ENCODE data around the gene TCIRG1.

TCIRG1 gene

DNA sequence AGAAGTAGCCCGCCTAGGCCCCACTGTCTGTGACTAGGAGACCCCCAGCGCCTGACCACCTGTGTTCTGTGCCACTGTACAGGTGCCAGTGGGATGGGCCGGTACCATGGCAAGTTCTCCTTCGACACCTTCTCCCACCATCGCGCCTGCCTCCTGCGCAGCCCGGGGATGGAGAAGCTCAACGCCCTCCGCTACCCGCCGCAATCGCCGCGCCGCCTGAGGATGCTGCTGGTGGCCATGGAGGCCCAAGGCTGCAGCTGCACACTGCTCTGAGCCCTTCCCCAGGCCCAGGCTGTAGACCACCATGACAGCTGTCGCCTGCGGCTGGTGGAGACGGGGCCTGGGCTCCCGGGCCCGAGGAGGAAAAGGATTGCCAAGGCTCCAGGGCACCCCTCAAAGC, 11.2 kb upstream of the TCIRG1 start:
- Histone ChIP-seq H3K4me1 (ENCODE audit: control insufficient read depth in 1 of 2, insufficient read depth in 1 of 2, low read depth in 1 of 2, low read length in 1 of 2) (peaks cover 35 to 38% of the 10 kb centered on the region in 2 experiments), H3K9me3 (no peaks in the 10 kb centered on the region), H3K27me3 (no peaks in the 10 kb centered on the region), H3K36me3 (peaks cover 62% of the 10 kb centered on the region), H3K4me3 (ENCODE audit: low read depth in 1 of 2, low read length in 1 of 2) (no peak overlapping the region), H3K27ac (peak overlapping the region; percentile 85)
- TF ChIP-seq, protein P1, sequence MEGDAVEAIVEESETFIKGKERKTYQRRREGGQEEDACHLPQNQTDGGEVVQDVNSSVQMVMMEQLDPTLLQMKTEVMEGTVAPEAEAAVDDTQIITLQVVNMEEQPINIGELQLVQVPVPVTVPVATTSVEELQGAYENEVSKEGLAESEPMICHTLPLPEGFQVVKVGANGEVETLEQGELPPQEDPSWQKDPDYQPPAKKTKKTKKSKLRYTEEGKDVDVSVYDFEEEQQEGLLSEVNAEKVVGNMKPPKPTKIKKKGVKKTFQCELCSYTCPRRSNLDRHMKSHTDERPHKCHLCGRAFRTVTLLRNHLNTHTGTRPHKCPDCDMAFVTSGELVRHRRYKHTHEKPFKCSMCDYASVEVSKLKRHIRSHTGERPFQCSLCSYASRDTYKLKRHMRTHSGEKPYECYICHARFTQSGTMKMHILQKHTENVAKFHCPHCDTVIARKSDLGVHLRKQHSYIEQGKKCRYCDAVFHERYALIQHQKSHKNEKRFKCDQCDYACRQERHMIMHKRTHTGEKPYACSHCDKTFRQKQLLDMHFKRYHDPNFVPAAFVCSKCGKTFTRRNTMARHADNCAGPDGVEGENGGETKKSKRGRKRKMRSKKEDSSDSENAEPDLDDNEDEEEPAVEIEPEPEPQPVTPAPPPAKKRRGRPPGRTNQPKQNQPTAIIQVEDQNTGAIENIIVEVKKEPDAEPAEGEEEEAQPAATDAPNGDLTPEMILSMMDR (IDR thresholded peaks at IDR 0.05), result no peak

DNA sequence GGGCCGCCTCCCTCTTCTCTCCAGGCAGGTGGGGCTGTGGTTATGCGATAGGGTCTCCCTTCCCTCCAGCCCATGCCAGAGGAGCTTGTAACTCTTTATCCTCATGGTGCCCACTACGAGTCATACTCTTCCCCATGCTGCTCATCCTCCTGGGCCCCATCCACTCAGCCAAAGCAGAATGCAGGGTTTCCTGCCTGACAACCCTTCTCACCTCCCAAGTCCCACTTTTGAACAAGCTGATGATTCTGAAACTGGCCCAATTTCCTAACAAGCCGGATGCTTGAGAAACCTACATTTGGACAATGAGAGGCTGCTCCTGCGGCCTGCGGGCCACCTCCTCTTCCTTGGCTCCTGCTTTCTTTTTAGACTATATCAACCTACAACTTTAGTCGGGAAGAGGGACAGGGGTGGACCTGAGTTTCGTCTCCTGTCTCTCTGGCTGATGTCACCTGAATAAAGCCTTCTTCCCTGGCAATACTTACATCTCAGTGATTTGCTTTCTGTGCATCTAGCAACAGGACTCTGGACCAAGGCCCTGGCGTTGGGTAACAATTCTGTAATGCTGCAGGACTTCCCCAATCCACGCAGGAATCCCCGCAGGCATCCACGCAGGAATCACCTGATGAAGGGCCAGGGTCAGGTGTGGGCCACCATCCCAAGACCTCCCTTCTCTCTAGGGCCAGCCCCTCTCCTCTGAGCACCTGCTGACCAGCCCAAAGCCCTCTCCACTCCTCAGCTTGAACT, 9.9 kb upstream of the TCIRG1 start:
- TF ChIP-seq, protein P1 (IDR thresholded peaks at IDR 0.05), result no peak
- Histone ChIP-seq H3K27ac (peak overlapping the region; percentile 85), H3K36me3 (peaks cover 49% of the 10 kb centered on the region), H3K27me3 (no peaks in the 10 kb centered on the region), H3K4me3 (ENCODE audit: low read depth in 1 of 2, low read length in 1 of 2) (no peak overlapping the region), H3K4me1 (ENCODE audit: control insufficient read depth in 1 of 2, insufficient read depth in 1 of 2, low read depth in 1 of 2, low read length in 1 of 2) (peaks cover 35 to 38% of the 10 kb centered on the region in 2 experiments), H3K9me3 (no peaks in the 10 kb centered on the region)

DNA sequence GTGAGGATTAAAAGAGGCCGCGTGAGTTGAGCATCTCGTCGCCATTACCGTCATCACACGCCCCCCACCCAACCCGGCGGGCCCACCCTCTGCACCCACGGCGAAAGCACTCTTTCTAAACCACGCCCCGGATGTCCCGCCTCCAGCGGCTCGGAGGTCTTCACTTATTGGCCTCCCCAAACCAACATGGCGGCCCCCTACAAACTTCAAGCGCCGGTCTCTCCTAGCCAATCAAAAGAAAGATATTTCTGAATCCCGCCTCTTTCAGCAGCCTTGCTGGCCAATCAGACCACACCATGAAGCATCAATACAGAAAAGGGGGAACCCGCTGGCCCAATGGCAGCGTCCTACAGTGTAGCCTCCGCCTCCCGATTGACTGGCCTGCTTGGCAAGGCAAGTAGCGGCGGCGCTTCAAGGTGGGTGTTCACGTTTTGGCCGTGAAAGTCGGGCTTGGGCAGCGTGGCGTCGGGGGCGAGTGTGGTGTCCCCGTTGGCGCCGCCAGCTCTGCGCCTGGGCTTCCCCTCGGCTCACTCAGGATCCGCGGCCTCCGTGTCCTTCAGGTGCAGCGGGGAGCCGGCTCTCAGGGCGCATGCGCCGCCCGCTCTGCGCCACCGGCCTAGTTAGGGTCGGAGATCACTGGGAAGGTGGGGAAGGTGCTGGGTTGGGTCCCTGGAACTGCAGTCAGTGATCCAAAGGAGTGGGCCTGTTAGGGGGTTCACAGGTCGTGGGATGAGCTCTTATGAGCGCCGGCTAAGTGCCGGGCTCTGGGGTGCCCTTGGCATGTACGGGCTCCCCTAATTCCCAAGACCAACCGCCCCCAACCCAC, 8.3 kb upstream of the TCIRG1 start, which contains the start of gene NDUFS8:
Gene NDUFS8 (plus strand): TSS at position 364 of the 826 bp plus-strand sequence. CDS start 1,471 bp downstream, outside the sequence.
- H3K4me3 ChIP-seq (ENCODE audit: low read depth in 1 of 2, low read length in 1 of 2), result peak within 1 kb of the TSS; percentile 93
- H3K36me3 ChIP-seq, result peaks cover 33% of the 10 kb centered on the region
- H3K4me1 ChIP-seq (ENCODE audit: control insufficient read depth in 1 of 2, insufficient read depth in 1 of 2, low read depth in 1 of 2, low read length in 1 of 2), result peaks cover 41 to 51% of the 10 kb centered on the region in 2 experiments
- H3K9me3 ChIP-seq, result no peaks in the 10 kb centered on the region
- H3K27me3 ChIP-seq, result no peaks in the 10 kb centered on the region
- TF ChIP-seq, protein P1 (IDR thresholded peaks at IDR 0.05), result no peak
- peak within 1 kb of the TSS; percentile 85 for H3K27ac ChIP-seq

DNA sequence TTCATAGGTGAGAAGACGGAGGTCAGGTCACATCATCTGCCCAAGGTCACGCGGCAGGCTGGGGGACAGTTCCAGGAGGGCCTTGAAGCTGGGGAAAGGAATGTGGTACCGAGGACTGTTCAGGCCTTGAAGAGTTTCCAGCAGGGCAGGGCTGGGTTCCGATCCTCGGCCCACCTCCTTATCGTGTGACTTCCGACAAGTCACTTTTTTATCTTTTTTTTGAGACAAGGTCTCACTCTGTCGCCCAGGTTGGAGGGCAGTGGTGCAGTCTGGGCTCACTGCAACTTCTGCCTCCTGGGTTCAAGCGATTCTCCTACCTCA, 7.7 kb upstream of the TCIRG1 start:
- TF ChIP-seq, protein P1 (IDR thresholded peaks at IDR 0.05), result no peak
- peaks cover 47 to 57% of the 10 kb centered on the region in 2 experiments for H3K4me1 ChIP-seq (ENCODE audit: control insufficient read depth in 1 of 2, insufficient read depth in 1 of 2, low read depth in 1 of 2, low read length in 1 of 2)
- peaks cover 28% of the 10 kb centered on the region for H3K36me3 ChIP-seq

DNA sequence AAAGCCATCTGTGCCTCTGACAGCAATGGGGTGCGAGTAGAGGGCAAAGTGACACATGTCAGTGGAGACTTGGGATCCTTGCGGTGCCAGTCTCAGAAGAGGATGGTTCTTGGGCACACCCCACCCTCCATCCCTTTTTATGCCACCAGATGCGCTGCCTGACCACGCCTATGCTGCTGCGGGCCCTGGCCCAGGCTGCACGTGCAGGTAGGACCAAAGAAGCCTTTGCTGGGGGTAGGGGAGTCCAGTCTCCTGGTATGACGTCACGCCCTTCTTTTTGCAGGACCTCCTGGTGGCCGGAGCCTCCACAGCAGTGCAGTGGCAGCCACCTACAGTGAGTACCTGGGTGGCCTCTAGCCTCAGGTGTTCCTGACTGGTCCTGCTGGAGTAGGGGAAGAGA, 6.8 kb upstream of the TCIRG1 start:
- TF ChIP-seq, protein P1 (IDR thresholded peaks at IDR 0.05), result no peak
- Histone ChIP-seq H3K27me3 (no peaks in the 10 kb centered on the region), H3K9me3 (no peaks in the 10 kb centered on the region), H3K36me3 (peaks cover 19% of the 10 kb centered on the region), H3K27ac (no peak overlapping the region), H3K4me3 (ENCODE audit: low read depth in 1 of 2, low read length in 1 of 2) (no peak overlapping the region), H3K4me1 (ENCODE audit: control insufficient read depth in 1 of 2, insufficient read depth in 1 of 2, low read depth in 1 of 2, low read length in 1 of 2) (peaks cover 56 to 66% of the 10 kb centered on the region in 2 experiments)

More for the DNA sequence above, 7.7 kb upstream of the TCIRG1 start:
- Histone ChIP-seq H3K4me3 (ENCODE audit: low read depth in 1 of 2, low read length in 1 of 2) (peak overlapping the region; percentile 93), H3K9me3 (no peaks in the 10 kb centered on the region), H3K27ac (peak overlapping the region; percentile 85), H3K27me3 (no peaks in the 10 kb centered on the region)
